ENCODE results near the gene EPS15.

The EPS15 gene

GRCh38 chr1:51369171-51369570, 149.9 kb downstream of the EPS15 start:
- DNase-seq: no peak

- no peak for DNase-seq
These were observed 153.3 kb downstream of the EPS15 start for GRCh38 chr1:51365774-51366173.

GRCh38 chr1:51359879-51360278, 159.2 kb downstream of the EPS15 start:
- no peak for DNase-seq

- DNase-seq: no peak
These were observed 163.7 kb downstream of the EPS15 start for GRCh38 chr1:51355382-51355781.

GRCh38 chr1:51354416-51354815, 164.7 kb downstream of the EPS15 start:
- DNase-seq: no peak

- DNase-seq: no peak
These were observed 167.2 kb downstream of the EPS15 start for GRCh38 chr1:51351907-51352306.

GRCh38 chr1:51349862-51350261, 169.2 kb downstream of the EPS15 start:
- DNase-seq: no peak

GRCh38 chr1:51348147-51348527, 170.9 kb downstream of the EPS15 start:
- DNase-seq: no peak

- no peak for DNase-seq
These were observed 171.5 kb downstream of the EPS15 start for GRCh38 chr1:51347398-51348146.

GRCh38 chr1:51346086-51346942, 172.8 kb downstream of the EPS15 start:
- DNase-seq: no peak

- no peak for DNase-seq
These were observed 173.8 kb downstream of the EPS15 start for GRCh38 chr1:51345300-51345687.

GRCh38 chr1:51344602-51345299, 174.3 kb downstream of the EPS15 start:
- no peak for DNase-seq

GRCh38 chr1:51344276-51344601, 174.8 kb downstream of the EPS15 start:
- no peak for DNase-seq

- DNase-seq: no peak
These were observed 175.4 kb downstream of the EPS15 start for GRCh38 chr1:51343624-51344023.

GRCh38 chr1:51342591-51343206, 176.4 kb downstream of the EPS15 start:
- no peak for DNase-seq

- no peak for DNase-seq
These were observed 177.1 kb downstream of the EPS15 start for GRCh38 chr1:51341876-51342496.

- no peak for DNase-seq
These were observed 178.7 kb downstream of the EPS15 start for GRCh38 chr1:51340380-51340779.

GRCh38 chr1:51336711-51337110, 182.4 kb downstream of the EPS15 start:
- no peak for DNase-seq

- DNase-seq: no peak
These were observed 183.1 kb downstream of the EPS15 start for GRCh38 chr1:51336004-51336403.

- no peak for DNase-seq
These were observed 187.6 kb downstream of the EPS15 start for GRCh38 chr1:51331206-51332100.

- DNase-seq: no peak
These were observed 188.5 kb downstream of the EPS15 start, which contains the start of gene TTC39A for GRCh38 chr1:51330331-51331201. Gene TTC39A (minus strand): TSS chr1:51330562. CDS start chr1:51330477, 85 bp downstream.
